ENCODE measurements around the gene QSOX1.

QSOX1 gene

GRCh38 chr1:180213401-180214170 is 58.9 kb downstream of the QSOX1 start:
- Histone ChIP-seq H3K79me2 (ENCODE audit: control insufficient read depth, insufficient read depth, low read length, unreplicated experiment) (no peaks in the 10 kb centered on the region), H3K4me1 (ENCODE audit: control insufficient read depth, insufficient read depth, low read length, unreplicated experiment) (no peaks in the 10 kb centered on the region), H2AFZ (ENCODE audit: low read length, unreplicated experiment) (no peak overlapping the region), H3K27ac (ENCODE audit: low read depth, low read length) (no peak overlapping the region), H3K27me3 (ENCODE audit: insufficient read depth, low read length) (no peaks in the 10 kb centered on the region), H3K36me3 (ENCODE audit: insufficient read depth, low read length) (no peaks in the 10 kb centered on the region), H3K4me3 (ENCODE audit: low read depth, low read length) (no peak overlapping the region)

- no peaks in the 10 kb centered on the region for H3K36me3 ChIP-seq (ENCODE audit: insufficient read depth, low read length)
- H3K79me2 ChIP-seq (ENCODE audit: control insufficient read depth, insufficient read depth, low read length, unreplicated experiment): no peaks in the 10 kb centered on the region
- H3K4me3 ChIP-seq (ENCODE audit: low read depth, low read length): no peak overlapping the region
- H3K27ac ChIP-seq (ENCODE audit: low read depth, low read length): no peak overlapping the region
- no peak overlapping the region for H2AFZ ChIP-seq (ENCODE audit: low read length, unreplicated experiment)
- H3K4me1 ChIP-seq (ENCODE audit: control insufficient read depth, insufficient read depth, low read length, unreplicated experiment): no peaks in the 10 kb centered on the region
- no peaks in the 10 kb centered on the region for H3K27me3 ChIP-seq (ENCODE audit: insufficient read depth, low read length)
Observed at GRCh38 chr1:180215856-180216625, 61.4 kb downstream of the QSOX1 start.

GRCh38 chr1:180217006-180217405 is 62.3 kb downstream of the QSOX1 start:
- Histone ChIP-seq H2AFZ (ENCODE audit: low read length, unreplicated experiment) (no peak overlapping the region), H3K4me1 (ENCODE audit: control insufficient read depth, insufficient read depth, low read length, unreplicated experiment) (no peaks in the 10 kb centered on the region), H3K79me2 (ENCODE audit: control insufficient read depth, insufficient read depth, low read length, unreplicated experiment) (no peaks in the 10 kb centered on the region), H3K27ac (ENCODE audit: low read depth, low read length) (no peak overlapping the region), H3K4me3 (ENCODE audit: low read depth, low read length) (no peak overlapping the region), H3K36me3 (ENCODE audit: insufficient read depth, low read length) (no peaks in the 10 kb centered on the region), H3K27me3 (ENCODE audit: insufficient read depth, low read length) (peaks cover 5% of the 10 kb centered on the region; the same call in 1 of the 2 replicates)

- Histone ChIP-seq H3K36me3 (ENCODE audit: insufficient read depth, low read length) (no peaks in the 10 kb centered on the region), H3K4me1 (ENCODE audit: control insufficient read depth, insufficient read depth, low read length, unreplicated experiment) (no peaks in the 10 kb centered on the region), H2AFZ (ENCODE audit: low read length, unreplicated experiment) (no peak overlapping the region), H3K27me3 (ENCODE audit: insufficient read depth, low read length) (peaks cover 23% of the 10 kb centered on the region), H3K79me2 (ENCODE audit: control insufficient read depth, insufficient read depth, low read length, unreplicated experiment) (no peaks in the 10 kb centered on the region), H3K4me3 (ENCODE audit: low read depth, low read length) (no peak overlapping the region), H3K27ac (ENCODE audit: low read depth, low read length) (no peak overlapping the region)
Observed at GRCh38 chr1:180218806-180219765, 64.4 kb downstream of the QSOX1 start.

- H3K27me3 ChIP-seq (ENCODE audit: insufficient read depth, low read length): peaks cover 30% of the 10 kb centered on the region
- H3K36me3 ChIP-seq (ENCODE audit: insufficient read depth, low read length): no peaks in the 10 kb centered on the region
- H2AFZ ChIP-seq (ENCODE audit: low read length, unreplicated experiment): no peak overlapping the region
- H3K4me1 ChIP-seq (ENCODE audit: control insufficient read depth, insufficient read depth, low read length, unreplicated experiment): no peaks in the 10 kb centered on the region
- H3K4me3 ChIP-seq (ENCODE audit: low read depth, low read length): no peak overlapping the region
- H3K79me2 ChIP-seq (ENCODE audit: control insufficient read depth, insufficient read depth, low read length, unreplicated experiment): no peaks in the 10 kb centered on the region
- no peak overlapping the region for H3K27ac ChIP-seq (ENCODE audit: low read depth, low read length)
Observed at GRCh38 chr1:180219776-180220175, 65.1 kb downstream of the QSOX1 start.

- Histone ChIP-seq H2AFZ (ENCODE audit: low read length, unreplicated experiment) (no peak overlapping the region), H3K27ac (ENCODE audit: low read depth, low read length) (no peak overlapping the region), H3K79me2 (ENCODE audit: control insufficient read depth, insufficient read depth, low read length, unreplicated experiment) (no peaks in the 10 kb centered on the region), H3K27me3 (ENCODE audit: insufficient read depth, low read length) (peaks cover 47% of the 10 kb centered on the region), H3K36me3 (ENCODE audit: insufficient read depth, low read length) (no peaks in the 10 kb centered on the region), H3K4me1 (ENCODE audit: control insufficient read depth, insufficient read depth, low read length, unreplicated experiment) (no peaks in the 10 kb centered on the region), H3K4me3 (ENCODE audit: low read depth, low read length) (no peak overlapping the region)
Observed at GRCh38 chr1:180221462-180221861, 66.8 kb downstream of the QSOX1 start.

GRCh38 chr1:180224902-180225301 is 70.2 kb downstream of the QSOX1 start:
- peaks cover 77% of the 10 kb centered on the region for H3K27me3 ChIP-seq (ENCODE audit: insufficient read depth, low read length)
- H3K79me2 ChIP-seq (ENCODE audit: control insufficient read depth, insufficient read depth, low read length, unreplicated experiment): no peaks in the 10 kb centered on the region
- H2AFZ ChIP-seq (ENCODE audit: low read length, unreplicated experiment): no peak overlapping the region
- no peaks in the 10 kb centered on the region for H3K4me1 ChIP-seq (ENCODE audit: control insufficient read depth, insufficient read depth, low read length, unreplicated experiment)
- no peak overlapping the region for H3K4me3 ChIP-seq (ENCODE audit: low read depth, low read length)
- H3K27ac ChIP-seq (ENCODE audit: low read depth, low read length): no peak overlapping the region
- H3K36me3 ChIP-seq (ENCODE audit: insufficient read depth, low read length): no peaks in the 10 kb centered on the region

GRCh38 chr1:180225403-180225802 is 70.7 kb downstream of the QSOX1 start:
- Histone ChIP-seq H3K27me3 (ENCODE audit: insufficient read depth, low read length) (peaks cover 80% of the 10 kb centered on the region), H3K4me3 (ENCODE audit: low read depth, low read length) (no peak overlapping the region), H3K27ac (ENCODE audit: low read depth, low read length) (no peak overlapping the region), H3K79me2 (ENCODE audit: control insufficient read depth, insufficient read depth, low read length, unreplicated experiment) (no peaks in the 10 kb centered on the region), H3K36me3 (ENCODE audit: insufficient read depth, low read length) (no peaks in the 10 kb centered on the region), H2AFZ (ENCODE audit: low read length, unreplicated experiment) (no peak overlapping the region), H3K4me1 (ENCODE audit: control insufficient read depth, insufficient read depth, low read length, unreplicated experiment) (no peaks in the 10 kb centered on the region)

- Histone ChIP-seq H3K4me3 (ENCODE audit: low read depth, low read length) (no peak overlapping the region), H3K27me3 (ENCODE audit: insufficient read depth, low read length) (peaks cover 92% of the 10 kb centered on the region), H3K36me3 (ENCODE audit: insufficient read depth, low read length) (no peaks in the 10 kb centered on the region)
Observed at GRCh38 chr1:180227861-180228647, 73.4 kb downstream of the QSOX1 start.

More at GRCh38 chr1:180227861-180228647, 73.4 kb downstream of the QSOX1 start:
- H3K27ac ChIP-seq (ENCODE audit: low read depth, low read length): no peak overlapping the region
- no peak overlapping the region for H2AFZ ChIP-seq (ENCODE audit: low read length, unreplicated experiment)
- H3K4me1 ChIP-seq (ENCODE audit: control insufficient read depth, insufficient read depth, low read length, unreplicated experiment): no peaks in the 10 kb centered on the region
- H3K79me2 ChIP-seq (ENCODE audit: control insufficient read depth, insufficient read depth, low read length, unreplicated experiment): no peaks in the 10 kb centered on the region

All from ACC112 (cell line).